ENCODE measurements around the gene RNASEH2C. TPM values are rescaled to one million over a fixed set of nuclear protein-coding genes. Genes with fewer than 3 reads are reported as not detected.

The RNASEH2C gene
- total RNA-seq, 1 experiment from 2014 or later = 57.7 TPM

GRCh38 chr11:65699306-65699705 lies 21.3 kb downstream of the RNASEH2C start:
- Histone ChIP-seq H3K4ac (ENCODE audit: low read depth, low read length) (no peak overlapping the region), H3K23ac (ENCODE audit: insufficient read length, low read depth, low read length) (no peak overlapping the region), H3K23me2 (ENCODE audit: insufficient read length, low read depth, low read length, poor library complexity, severe bottlenecking) (no peaks in the 10 kb centered on the region), H3K4me2 (ENCODE audit: insufficient read depth, insufficient read length, low read length) (no peak overlapping the region), H2AFZ (ENCODE audit: low read length) (no peak overlapping the region), H3K79me2 (ENCODE audit: insufficient read depth, low read length) (no peaks in the 10 kb centered on the region), H4K8ac (replicated peaks; ENCODE audit: insufficient read length, low read depth, low read length) (no peak overlapping the region), H2BK120ac (ENCODE audit: low read depth, low read length, poor library complexity, severe bottlenecking) (no peak overlapping the region), H2AK5ac (ENCODE audit: insufficient read length, low read length) (no peak overlapping the region), H3K27ac (ENCODE audit: insufficient read length, low read depth, low read length) (no peak overlapping the region), H3K56ac (ENCODE audit: insufficient read length, low read depth, low read length) (no peak overlapping the region), H3K79me1 (ENCODE audit: insufficient read depth, low read depth, low read length, poor library complexity, severe bottlenecking) (no peaks in the 10 kb centered on the region), H3T11ph (ENCODE audit: low read length) (no peak overlapping the region), H2BK12ac (ENCODE audit: insufficient read length, low read depth, low read length) (no peak overlapping the region), H2BK15ac (ENCODE audit: low read depth, low read length) (no peak overlapping the region), H4K20me1 (ENCODE audit: control insufficient read depth, insufficient read depth, insufficient read length) (no peaks in the 10 kb centered on the region), H3K14ac (ENCODE audit: insufficient read depth, low read length) (no peak overlapping the region), H4K5ac (ENCODE audit: insufficient read length, low read depth, low read length) (no peak overlapping the region), H2BK5ac (ENCODE audit: insufficient read length, low read length) (no peak overlapping the region), H3K18ac (ENCODE audit: insufficient read length, low read depth, low read length) (no peak overlapping the region), H3K9ac (ENCODE audit: extremely low read depth, insufficient read length, low read length) (no peak overlapping the region), H3K27me3 (ENCODE audit: insufficient read depth, low read length) (no peaks in the 10 kb centered on the region), H4K91ac (ENCODE audit: insufficient read length, low read depth, low read length) (no peak overlapping the region), H2BK20ac (ENCODE audit: low read depth, low read length, poor library complexity, severe bottlenecking) (no peak overlapping the region), H3K4me1 (ENCODE audit: insufficient read depth, low read length) (no peaks in the 10 kb centered on the region), H3K9me3 (ENCODE audit: control insufficient read depth, low read depth, low read length) (no peaks in the 10 kb centered on the region)
- H3K4me3 Mint-ChIP-seq = no peak overlapping the region
- no CpG with 5 or more reads among the region's 7 CpGs for WGBS (ENCODE audit: extremely low coverage, insufficient read length, low lambda C conversion rate)
- no peaks in the 10 kb centered on the region for H3K36me3 Mint-ChIP-seq (ENCODE audit: insufficient read depth in 1 of 3, low read depth in 3 of 3)
- H3K9me3 Mint-ChIP-seq = peaks cover 10 to 17% of the 10 kb centered on the region in 2 experiments; a peak in 3 of 5 replicates
- H3K27me3 Mint-ChIP-seq (ENCODE audit: low read depth) = peaks cover 25% of the 10 kb centered on the region
- no peak for TF ChIP-seq CTCF (conservative IDR thresholded peaks at IDR 0.05)
- H3K4me1 Mint-ChIP-seq = peaks cover under 1 to 1% of the 10 kb centered on the region in 2 experiments; a peak in 2 of 4 replicates
- H3K27ac Mint-ChIP-seq = no peak overlapping the region
- DNase-seq = no peak
